ENCODE results near the gene SGK1. TPM values are rescaled to one million over a fixed set of nuclear protein-coding genes. Genes with fewer than 3 reads are reported as not detected.

SGK1 gene
- total RNA-seq, 4 donors from 2014 or later, result 78.8 to 221 (median 164) TPM

DNA sequence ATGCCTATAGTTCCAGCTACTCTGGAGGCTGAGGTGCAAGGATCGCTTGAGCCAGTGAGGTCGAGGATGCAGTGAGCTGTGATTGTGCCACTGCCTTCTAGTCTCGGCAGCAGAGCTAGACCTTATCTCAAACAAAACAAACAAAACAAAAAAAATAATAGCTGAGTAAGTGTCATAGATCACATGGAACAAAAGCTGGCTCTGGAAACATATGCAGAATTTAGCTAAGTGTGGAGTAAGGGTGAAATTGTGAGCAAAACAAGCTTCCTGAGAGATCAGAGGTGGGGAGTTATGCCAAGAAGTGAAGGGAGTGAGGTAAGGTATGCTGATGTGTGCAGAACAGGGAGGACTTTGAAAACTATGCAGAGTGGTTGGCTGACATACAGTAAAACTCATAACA is 18.7 kb downstream of the SGK1 start:
- TF ChIP-seq, protein P1, sequence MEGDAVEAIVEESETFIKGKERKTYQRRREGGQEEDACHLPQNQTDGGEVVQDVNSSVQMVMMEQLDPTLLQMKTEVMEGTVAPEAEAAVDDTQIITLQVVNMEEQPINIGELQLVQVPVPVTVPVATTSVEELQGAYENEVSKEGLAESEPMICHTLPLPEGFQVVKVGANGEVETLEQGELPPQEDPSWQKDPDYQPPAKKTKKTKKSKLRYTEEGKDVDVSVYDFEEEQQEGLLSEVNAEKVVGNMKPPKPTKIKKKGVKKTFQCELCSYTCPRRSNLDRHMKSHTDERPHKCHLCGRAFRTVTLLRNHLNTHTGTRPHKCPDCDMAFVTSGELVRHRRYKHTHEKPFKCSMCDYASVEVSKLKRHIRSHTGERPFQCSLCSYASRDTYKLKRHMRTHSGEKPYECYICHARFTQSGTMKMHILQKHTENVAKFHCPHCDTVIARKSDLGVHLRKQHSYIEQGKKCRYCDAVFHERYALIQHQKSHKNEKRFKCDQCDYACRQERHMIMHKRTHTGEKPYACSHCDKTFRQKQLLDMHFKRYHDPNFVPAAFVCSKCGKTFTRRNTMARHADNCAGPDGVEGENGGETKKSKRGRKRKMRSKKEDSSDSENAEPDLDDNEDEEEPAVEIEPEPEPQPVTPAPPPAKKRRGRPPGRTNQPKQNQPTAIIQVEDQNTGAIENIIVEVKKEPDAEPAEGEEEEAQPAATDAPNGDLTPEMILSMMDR (IDR thresholded peaks at IDR 0.05; ENCODE audit: low read depth), result no peak

GRCh38 chr6:134296762-134297161 is 21.1 kb downstream of the SGK1 start:
- TF ChIP-seq, protein P1 (IDR thresholded peaks at IDR 0.05; ENCODE audit: low read depth), result no peak

- TF ChIP-seq, protein P1 (IDR thresholded peaks at IDR 0.05; ENCODE audit: low read depth), result no peak
Observed at GRCh38 chr6:134295953-134296553, 21.9 kb downstream of the SGK1 start.

DNA sequence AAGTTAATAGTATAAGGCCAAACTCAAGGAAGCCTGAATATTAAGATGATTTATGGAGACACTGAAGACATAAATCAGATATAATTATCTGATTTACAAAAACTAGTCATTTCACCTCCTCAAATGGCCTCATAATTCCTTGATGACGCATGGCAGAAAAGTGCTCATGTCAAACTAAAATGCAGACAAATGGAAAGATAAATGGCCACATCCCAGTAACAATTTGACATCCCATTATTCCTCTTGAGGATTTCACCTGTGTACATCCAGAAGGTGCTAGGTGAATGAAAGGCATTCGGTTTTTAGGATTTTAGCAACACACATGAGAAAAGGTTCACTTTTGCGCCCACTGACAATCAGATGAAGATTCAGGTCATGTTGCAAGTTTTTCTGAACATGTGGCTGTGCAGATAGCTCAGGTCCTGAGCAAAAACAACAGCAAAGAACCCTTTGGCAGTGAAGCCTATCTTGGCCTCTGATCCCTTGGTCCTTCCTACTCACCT is 24.2 kb downstream of the SGK1 start:
- TF ChIP-seq, protein P1 (IDR thresholded peaks at IDR 0.05; ENCODE audit: low read depth), result no peak

DNA sequence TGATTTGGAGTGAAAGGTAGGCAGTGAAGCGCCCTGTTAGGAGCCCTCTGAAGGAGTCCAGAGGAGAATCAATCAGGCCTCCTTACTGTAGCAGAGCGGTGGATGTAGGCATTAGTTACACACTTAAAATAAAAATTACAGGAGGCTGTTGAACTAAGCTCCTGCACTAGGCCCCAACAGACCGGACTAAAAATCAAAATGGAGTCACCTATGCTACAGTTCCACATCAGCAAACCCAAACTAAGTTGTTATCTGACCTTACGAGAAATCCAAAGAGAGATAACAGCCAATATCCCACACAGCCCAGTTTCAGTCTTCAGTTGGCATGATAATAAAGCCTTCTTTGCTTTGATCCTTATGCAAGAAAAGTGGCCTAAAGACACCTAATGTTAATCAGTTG is 26.8 kb downstream of the SGK1 start:
- TF ChIP-seq, protein P1 (IDR thresholded peaks at IDR 0.05; ENCODE audit: low read depth), result no peak

GRCh38 chr6:134289204-134289575 is 28.7 kb downstream of the SGK1 start:
- TF ChIP-seq, protein P1 (IDR thresholded peaks at IDR 0.05; ENCODE audit: low read depth), result no peak

- TF ChIP-seq, protein P1 (IDR thresholded peaks at IDR 0.05; ENCODE audit: low read depth), result no peak
Observed at GRCh38 chr6:134288538-134289203, 29.2 kb downstream of the SGK1 start.
